HEK293 (cell line): Measurements from ENCODE around the gene KCNMB4.

Experiments used
- BCL11A ChIP-seq: fragments of 450-650 bp; formaldehyde crosslinking; IDR thresholded peaks from 2 replicates; pipeline ENCODE4 v1.5.1; 2016; ENCODE audit warnings: low read depth, missing biosample characterization, missing genetic modification characterization
- GFI1B ChIP-seq: fragments of 450-650 bp; formaldehyde crosslinking; IDR thresholded peaks from 2 replicates; pipeline ENCODE4 v1.5.1; 2016; ENCODE audit warnings: missing biosample characterization, missing genetic modification characterization
- GLI4 ChIP-seq: fragments of 450-650 bp; formaldehyde crosslinking; IDR thresholded peaks from 2 replicates; pipeline ENCODE4 v1.5.1; 2016; ENCODE audit warnings: missing biosample characterization, missing genetic modification characterization
- KLF16 ChIP-seq: fragments of 450-650 bp; formaldehyde crosslinking; IDR thresholded peaks from 2 replicates; pipeline ENCODE4 v1.5.1; 2017; ENCODE audit warnings: missing biosample characterization, missing genetic modification characterization
- KLF7 ChIP-seq: fragments of 450-650 bp; formaldehyde crosslinking; IDR thresholded peaks from 2 replicates; pipeline ENCODE4 v1.5.1; 2016; ENCODE audit warnings: missing biosample characterization, missing genetic modification characterization, borderline replicate concordance
- KLF9 ChIP-seq: fragments of 450-650 bp; formaldehyde crosslinking; IDR thresholded peaks from 2 replicates; pipeline ENCODE4 v1.5.1; 2016; ENCODE audit warnings: missing biosample characterization, missing genetic modification characterization, low read depth
- PRDM1 ChIP-seq: fragments of 450-650 bp; formaldehyde crosslinking; IDR thresholded peaks from 2 replicates; pipeline ENCODE4; 2016; ENCODE audit warnings: missing biosample characterization, missing genetic modification characterization
- SP3 ChIP-seq: fragments of 450-650 bp; formaldehyde crosslinking; IDR thresholded peaks from 2 replicates; pipeline ENCODE4 v1.5.1; 2016; ENCODE audit warnings: missing biosample characterization, missing genetic modification characterization
- ZFHX2 ChIP-seq: fragments of 450-650 bp; formaldehyde crosslinking; conservative IDR thresholded peaks from 2 replicates; pipeline ENCODE4 v1.5.1; 2016; ENCODE audit warnings: missing biosample characterization, missing genetic modification characterization
- ZNF132 ChIP-seq: fragments of 450-650 bp; formaldehyde crosslinking; IDR thresholded peaks from 2 replicates; pipeline ENCODE4 v1.5.1; 2017; ENCODE audit warnings: missing biosample characterization, missing genetic modification characterization, borderline replicate concordance
- ZNF138 ChIP-seq: fragments of 450-650 bp; formaldehyde crosslinking; IDR thresholded peaks from 2 replicates; pipeline ENCODE4 v1.5.1; 2016; ENCODE audit warnings: missing biosample characterization, missing genetic modification characterization, borderline replicate concordance
- ZNF2 ChIP-seq: fragments of 450-650 bp; formaldehyde crosslinking; IDR thresholded peaks from 2 replicates; pipeline ENCODE4 v1.5.1; 2016; ENCODE audit warnings: missing biosample characterization, missing genetic modification characterization
- ZNF24 ChIP-seq: fragments of 450-650 bp; formaldehyde crosslinking; IDR thresholded peaks from 2 replicates; pipeline ENCODE4 v1.5.1; 2016; ENCODE audit warnings: missing biosample characterization, missing genetic modification characterization
- ZNF426 ChIP-seq: fragments of 450-650 bp; formaldehyde crosslinking; IDR thresholded peaks from 2 replicates; pipeline ENCODE4 v1.5.1; 2017; ENCODE audit warnings: missing biosample characterization, missing genetic modification characterization, mild to moderate bottlenecking, inconsistent platforms, moderate library complexity
- ZNF514 ChIP-seq: fragments of 450-650 bp; formaldehyde crosslinking; IDR thresholded peaks from 2 replicates; pipeline ENCODE4 v1.5.1; 2016; ENCODE audit warnings: missing biosample characterization, missing genetic modification characterization
- ZNF529 ChIP-seq: fragments of 450-650 bp; formaldehyde crosslinking; IDR thresholded peaks from 2 replicates; pipeline ENCODE4 v1.5.1; 2017; ENCODE audit warnings: missing genetic modification characterization, missing biosample characterization; ENCODE audit not compliant: insufficient replicate concordance
- ZNF549 ChIP-seq: fragments of 450-650 bp; IDR thresholded peaks from 2 replicates; pipeline ENCODE4 v1.5.1; 2018; ENCODE audit warnings: missing biosample characterization, missing genetic modification characterization, mild to moderate bottlenecking, inconsistent platforms, moderate library complexity
- ZNF791 ChIP-seq: fragments of 450-650 bp; formaldehyde crosslinking; IDR thresholded peaks from 2 replicates; pipeline ENCODE4 v1.5.1; 2016; ENCODE audit warnings: missing biosample characterization, missing genetic modification characterization
- TF ChIP-seq, protein P1 (sequence below): fragments of 450-650 bp; formaldehyde crosslinking; IDR thresholded peaks from 2 replicates; pipeline ENCODE4 v1.5.1; 2016; ENCODE audit warnings: missing biosample characterization, missing genetic modification characterization
- TF ChIP-seq, protein P2 (sequence below): IDR thresholded peaks from 2 replicates; pipeline ENCODE4 v1.6.1; 2011; ENCODE audit warnings: mild to moderate bottlenecking, low read depth, low read length, borderline replicate concordance
- TF ChIP-seq, protein P3 (sequence below): fragments of 450-650 bp; formaldehyde crosslinking; IDR thresholded peaks from 2 replicates; pipeline ENCODE4 v1.5.1; 2016; ENCODE audit warnings: missing biosample characterization, missing genetic modification characterization
- TF ChIP-seq, protein P4 (sequence below): fragments of 450-650 bp; formaldehyde crosslinking; conservative IDR thresholded peaks from 2 replicates; pipeline ENCODE4 v1.5.1; 2016; ENCODE audit warnings: low read depth, missing biosample characterization, missing genetic modification characterization
- TF ChIP-seq, protein P5 (sequence below): fragments of 450-650 bp; formaldehyde crosslinking; IDR thresholded peaks from 2 replicates; pipeline ENCODE4 v1.5.1; 2016; ENCODE audit warnings: missing biosample characterization, missing genetic modification characterization
- TF ChIP-seq, protein P6 (sequence below): fragments of 450-650 bp; formaldehyde crosslinking; IDR thresholded peaks from 2 replicates; pipeline ENCODE4 v1.5.1; 2016; ENCODE audit warnings: missing biosample characterization, missing genetic modification characterization

KCNMB4 gene

DNA sequence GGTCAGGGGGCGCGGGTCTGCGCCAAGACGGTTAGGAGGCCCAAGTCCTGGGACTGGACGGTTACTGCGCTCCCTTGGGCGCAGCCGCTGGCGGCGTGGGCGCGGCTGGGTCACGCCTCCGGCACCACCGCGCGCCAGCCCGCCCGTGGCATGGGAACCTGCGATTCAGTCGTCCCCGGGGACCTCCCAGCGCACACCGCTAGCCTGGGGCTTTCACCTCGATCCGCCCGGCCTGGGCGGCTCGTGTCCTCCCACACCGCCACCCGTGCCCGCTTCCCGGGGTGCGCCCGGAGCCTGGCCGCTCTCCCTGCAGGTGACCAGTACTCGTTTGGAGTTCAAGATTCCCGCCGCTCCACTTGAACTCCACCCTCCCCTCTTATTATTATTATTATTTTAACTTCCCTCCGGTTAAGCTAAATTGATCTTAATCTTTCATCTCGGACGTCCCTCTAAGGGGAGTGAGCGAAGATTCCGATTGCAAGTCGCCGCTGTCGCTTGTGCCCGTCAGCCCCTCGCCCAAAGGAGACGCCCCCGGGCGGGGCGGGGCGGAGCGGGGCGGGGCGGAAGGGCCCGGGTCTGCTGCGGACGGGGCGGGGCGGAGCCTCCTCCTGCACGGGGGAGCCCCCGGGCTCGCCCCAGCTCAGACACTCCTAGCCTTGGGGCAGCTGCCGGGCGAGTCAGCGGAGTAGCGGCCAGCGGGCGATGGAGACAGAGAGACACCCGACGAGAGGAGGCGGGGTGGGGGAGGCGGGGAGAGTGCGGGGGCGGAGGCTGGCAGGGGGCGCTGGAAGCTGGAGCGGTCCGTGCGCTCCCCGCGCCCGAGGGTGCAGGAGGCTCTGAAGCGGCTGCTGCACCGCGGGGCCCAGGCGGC is at the start of gene KCNMB4 (continued):
- TF ChIP-seq ZNF138 (tag by site-specific recombination), result no peak
- peak; percentile 83 for TF ChIP-seq SP3
- TF ChIP-seq BCL11A, result no peak
- no peak for TF ChIP-seq GFI1B (tag by site-specific recombination)
- TF ChIP-seq, protein P1, sequence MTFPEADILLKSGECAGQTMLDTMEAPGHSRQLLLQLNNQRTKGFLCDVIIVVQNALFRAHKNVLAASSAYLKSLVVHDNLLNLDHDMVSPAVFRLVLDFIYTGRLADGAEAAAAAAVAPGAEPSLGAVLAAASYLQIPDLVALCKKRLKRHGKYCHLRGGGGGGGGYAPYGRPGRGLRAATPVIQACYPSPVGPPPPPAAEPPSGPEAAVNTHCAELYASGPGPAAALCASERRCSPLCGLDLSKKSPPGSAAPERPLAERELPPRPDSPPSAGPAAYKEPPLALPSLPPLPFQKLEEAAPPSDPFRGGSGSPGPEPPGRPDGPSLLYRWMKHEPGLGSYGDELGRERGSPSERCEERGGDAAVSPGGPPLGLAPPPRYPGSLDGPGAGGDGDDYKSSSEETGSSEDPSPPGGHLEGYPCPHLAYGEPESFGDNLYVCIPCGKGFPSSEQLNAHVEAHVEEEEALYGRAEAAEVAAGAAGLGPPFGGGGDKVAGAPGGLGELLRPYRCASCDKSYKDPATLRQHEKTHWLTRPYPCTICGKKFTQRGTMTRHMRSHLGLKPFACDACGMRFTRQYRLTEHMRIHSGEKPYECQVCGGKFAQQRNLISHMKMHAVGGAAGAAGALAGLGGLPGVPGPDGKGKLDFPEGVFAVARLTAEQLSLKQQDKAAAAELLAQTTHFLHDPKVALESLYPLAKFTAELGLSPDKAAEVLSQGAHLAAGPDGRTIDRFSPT (tag by site-specific recombination), result peak; percentile 86
- TF ChIP-seq, protein P2, sequence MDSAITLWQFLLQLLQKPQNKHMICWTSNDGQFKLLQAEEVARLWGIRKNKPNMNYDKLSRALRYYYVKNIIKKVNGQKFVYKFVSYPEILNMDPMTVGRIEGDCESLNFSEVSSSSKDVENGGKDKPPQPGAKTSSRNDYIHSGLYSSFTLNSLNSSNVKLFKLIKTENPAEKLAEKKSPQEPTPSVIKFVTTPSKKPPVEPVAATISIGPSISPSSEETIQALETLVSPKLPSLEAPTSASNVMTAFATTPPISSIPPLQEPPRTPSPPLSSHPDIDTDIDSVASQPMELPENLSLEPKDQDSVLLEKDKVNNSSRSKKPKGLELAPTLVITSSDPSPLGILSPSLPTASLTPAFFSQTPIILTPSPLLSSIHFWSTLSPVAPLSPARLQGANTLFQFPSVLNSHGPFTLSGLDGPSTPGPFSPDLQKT, result no peak
- peak; percentile 87 for TF ChIP-seq KLF9 (tag by site-specific recombination)
- no peak for TF ChIP-seq ZNF24
- TF ChIP-seq ZNF529 (tag by site-specific recombination), result no peak
- peak; percentile 56; the same call in 1 of the 2 replicates for TF ChIP-seq KLF7
- peak; percentile 56 for TF ChIP-seq KLF16 (tag by site-specific recombination)
- no peak for TF ChIP-seq ZNF791 (tag by site-specific recombination)
- peak; percentile 87 for TF ChIP-seq ZFHX2 (tag by site-specific recombination)
- TF ChIP-seq PRDM1 (tag by site-specific recombination), result no peak
- TF ChIP-seq GLI4, result no peak
- no peak for TF ChIP-seq ZNF549
- TF ChIP-seq, protein P3, sequence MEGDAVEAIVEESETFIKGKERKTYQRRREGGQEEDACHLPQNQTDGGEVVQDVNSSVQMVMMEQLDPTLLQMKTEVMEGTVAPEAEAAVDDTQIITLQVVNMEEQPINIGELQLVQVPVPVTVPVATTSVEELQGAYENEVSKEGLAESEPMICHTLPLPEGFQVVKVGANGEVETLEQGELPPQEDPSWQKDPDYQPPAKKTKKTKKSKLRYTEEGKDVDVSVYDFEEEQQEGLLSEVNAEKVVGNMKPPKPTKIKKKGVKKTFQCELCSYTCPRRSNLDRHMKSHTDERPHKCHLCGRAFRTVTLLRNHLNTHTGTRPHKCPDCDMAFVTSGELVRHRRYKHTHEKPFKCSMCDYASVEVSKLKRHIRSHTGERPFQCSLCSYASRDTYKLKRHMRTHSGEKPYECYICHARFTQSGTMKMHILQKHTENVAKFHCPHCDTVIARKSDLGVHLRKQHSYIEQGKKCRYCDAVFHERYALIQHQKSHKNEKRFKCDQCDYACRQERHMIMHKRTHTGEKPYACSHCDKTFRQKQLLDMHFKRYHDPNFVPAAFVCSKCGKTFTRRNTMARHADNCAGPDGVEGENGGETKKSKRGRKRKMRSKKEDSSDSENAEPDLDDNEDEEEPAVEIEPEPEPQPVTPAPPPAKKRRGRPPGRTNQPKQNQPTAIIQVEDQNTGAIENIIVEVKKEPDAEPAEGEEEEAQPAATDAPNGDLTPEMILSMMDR, result no peak
- no peak for TF ChIP-seq ZNF132
- TF ChIP-seq, protein P4, sequence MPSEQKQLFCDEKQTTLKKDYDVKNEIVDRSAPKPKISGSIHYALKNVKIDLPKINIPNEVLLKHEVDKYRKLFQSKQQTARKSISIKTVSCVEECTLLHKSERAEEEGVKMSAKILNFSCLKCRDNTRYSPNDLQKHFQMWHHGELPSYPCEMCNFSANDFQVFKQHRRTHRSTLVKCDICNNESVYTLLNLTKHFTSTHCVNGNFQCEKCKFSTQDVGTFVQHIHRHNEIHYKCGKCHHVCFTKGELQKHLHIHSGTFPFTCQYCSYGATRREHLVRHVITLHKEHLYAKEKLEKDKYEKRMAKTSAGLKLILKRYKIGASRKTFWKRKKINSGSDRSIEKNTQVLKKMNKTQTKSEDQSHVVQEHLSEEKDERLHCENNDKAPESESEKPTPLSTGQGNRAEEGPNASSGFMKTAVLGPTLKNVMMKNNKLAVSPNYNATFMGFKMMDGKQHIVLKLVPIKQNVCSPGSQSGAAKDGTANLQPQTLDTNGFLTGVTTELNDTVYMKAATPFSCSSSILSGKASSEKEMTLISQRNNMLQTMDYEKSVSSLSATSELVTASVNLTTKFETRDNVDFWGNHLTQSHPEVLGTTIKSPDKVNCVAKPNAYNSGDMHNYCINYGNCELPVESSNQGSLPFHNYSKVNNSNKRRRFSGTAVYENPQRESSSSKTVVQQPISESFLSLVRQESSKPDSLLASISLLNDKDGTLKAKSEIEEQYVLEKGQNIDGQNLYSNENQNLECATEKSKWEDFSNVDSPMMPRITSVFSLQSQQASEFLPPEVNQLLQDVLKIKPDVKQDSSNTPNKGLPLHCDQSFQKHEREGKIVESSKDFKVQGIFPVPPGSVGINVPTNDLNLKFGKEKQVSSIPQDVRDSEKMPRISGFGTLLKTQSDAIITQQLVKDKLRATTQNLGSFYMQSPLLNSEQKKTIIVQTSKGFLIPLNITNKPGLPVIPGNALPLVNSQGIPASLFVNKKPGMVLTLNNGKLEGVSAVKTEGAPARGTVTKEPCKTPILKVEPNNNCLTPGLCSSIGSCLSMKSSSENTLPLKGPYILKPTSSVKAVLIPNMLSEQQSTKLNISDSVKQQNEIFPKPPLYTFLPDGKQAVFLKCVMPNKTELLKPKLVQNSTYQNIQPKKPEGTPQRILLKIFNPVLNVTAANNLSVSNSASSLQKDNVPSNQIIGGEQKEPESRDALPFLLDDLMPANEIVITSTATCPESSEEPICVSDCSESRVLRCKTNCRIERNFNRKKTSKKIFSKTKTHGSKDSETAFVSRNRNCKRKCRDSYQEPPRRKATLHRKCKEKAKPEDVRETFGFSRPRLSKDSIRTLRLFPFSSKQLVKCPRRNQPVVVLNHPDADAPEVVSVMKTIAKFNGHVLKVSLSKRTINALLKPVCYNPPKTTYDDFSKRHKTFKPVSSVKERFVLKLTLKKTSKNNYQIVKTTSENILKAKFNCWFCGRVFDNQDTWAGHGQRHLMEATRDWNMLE (tag by site-specific recombination), result no peak
- no peak for TF ChIP-seq ZNF426 (tag by site-specific recombination)
- TF ChIP-seq, protein P5, sequence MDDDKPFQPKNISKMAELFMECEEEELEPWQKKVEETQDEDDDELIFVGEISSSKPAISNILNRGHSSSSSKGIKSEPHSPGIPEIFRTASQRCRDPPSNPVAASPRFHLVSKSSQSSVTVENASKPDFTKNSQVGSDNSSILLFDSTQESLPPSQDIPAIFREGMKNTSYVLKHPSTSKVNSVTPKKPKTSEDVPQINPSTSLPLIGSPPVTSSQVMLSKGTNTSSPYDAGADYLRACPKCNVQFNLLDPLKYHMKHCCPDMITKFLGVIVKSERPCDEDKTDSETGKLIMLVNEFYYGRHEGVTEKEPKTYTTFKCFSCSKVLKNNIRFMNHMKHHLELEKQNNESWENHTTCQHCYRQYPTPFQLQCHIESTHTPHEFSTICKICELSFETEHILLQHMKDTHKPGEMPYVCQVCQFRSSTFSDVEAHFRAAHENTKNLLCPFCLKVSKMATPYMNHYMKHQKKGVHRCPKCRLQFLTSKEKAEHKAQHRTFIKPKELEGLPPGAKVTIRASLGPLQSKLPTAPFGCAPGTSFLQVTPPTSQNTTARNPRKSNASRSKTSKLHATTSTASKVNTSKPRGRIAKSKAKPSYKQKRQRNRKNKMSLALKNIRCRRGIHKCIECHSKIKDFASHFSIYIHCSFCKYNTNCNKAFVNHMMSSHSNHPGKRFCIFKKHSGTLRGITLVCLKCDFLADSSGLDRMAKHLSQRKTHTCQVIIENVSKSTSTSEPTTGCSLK (tag by site-specific recombination), result no peak
- TF ChIP-seq, protein P6, sequence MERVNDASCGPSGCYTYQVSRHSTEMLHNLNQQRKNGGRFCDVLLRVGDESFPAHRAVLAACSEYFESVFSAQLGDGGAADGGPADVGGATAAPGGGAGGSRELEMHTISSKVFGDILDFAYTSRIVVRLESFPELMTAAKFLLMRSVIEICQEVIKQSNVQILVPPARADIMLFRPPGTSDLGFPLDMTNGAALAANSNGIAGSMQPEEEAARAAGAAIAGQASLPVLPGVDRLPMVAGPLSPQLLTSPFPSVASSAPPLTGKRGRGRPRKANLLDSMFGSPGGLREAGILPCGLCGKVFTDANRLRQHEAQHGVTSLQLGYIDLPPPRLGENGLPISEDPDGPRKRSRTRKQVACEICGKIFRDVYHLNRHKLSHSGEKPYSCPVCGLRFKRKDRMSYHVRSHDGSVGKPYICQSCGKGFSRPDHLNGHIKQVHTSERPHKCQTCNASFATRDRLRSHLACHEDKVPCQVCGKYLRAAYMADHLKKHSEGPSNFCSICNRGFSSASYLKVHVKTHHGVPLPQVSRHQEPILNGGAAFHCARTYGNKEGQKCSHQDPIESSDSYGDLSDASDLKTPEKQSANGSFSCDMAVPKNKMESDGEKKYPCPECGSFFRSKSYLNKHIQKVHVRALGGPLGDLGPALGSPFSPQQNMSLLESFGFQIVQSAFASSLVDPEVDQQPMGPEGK, result peak; percentile 30; the same call in 1 of the 2 replicates
- no peak for TF ChIP-seq ZNF514 (tag by site-specific recombination)
- no peak for TF ChIP-seq ZNF2
